Smooth muscle cell of the brain vasculature (primary cell): ENCODE results near the gene CHIA.

Experiments used
- DNase-seq: peaks from one replicate; pipeline ENCODE4 v3.0.0-alpha.2; 2012; ENCODE audit warnings: low read depth, low spot score

The CHIA gene

DNA sequence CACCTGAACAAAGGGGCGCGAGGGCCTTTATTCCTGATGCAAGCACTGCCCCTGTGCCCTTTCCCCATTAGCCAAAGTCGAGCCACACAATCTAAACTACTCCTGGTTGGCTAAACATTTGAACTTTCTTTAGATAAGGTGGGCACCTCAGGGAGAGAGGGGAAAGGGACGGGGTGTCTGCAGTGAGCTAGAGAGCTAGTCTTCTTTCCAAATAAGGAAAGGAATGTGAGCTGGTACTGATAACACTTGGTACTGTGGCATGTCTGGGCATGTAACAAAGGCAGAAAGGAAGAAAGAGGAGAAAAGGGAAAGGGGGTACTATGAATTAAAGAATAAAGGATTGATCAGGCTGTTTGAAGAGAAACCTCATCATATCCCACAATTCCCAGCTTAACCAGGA is 74.0 kb downstream of the CHIA start:
- DNase-seq: no peak

DNA sequence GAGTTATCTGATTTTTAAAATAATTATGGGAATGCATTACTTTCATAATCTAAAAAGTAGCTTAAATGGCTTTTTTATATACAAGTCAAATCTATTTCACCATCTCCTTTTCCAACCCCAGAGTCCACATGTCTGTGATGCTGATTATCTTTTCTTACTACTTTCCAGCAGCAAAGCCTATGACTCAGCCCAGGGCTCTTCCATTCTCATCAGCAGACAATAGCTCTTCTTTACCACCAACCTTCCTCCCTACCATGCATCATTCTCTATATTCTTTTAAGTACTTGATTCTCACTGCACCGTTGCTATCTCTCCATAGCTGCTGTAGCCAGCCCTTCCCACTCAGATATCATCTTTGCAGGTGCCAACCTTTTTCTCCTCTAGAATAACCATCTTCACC is 75.6 kb downstream of the CHIA start:
- no peak for DNase-seq

DNA sequence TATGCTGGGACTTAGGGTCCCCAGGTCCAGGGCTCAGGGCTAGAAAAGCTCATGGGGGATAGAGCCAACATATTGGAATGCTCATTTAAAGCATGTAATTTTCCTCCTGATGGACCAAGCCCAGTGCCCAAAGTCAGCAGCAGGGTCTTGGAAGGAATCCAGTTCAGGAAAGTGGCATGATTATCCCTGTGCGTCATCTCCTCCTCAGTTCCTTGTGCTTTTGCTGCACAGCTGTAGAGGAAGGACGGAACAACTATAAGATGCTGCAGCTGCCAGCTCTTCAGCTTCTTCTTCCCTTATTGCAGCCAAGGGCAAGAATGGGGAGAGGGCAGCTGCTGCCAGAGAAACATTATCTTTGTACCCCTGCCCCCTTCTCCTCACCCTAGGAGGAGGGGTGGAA is 78.5 kb downstream of the CHIA start:
- DNase-seq: no peak

DNA sequence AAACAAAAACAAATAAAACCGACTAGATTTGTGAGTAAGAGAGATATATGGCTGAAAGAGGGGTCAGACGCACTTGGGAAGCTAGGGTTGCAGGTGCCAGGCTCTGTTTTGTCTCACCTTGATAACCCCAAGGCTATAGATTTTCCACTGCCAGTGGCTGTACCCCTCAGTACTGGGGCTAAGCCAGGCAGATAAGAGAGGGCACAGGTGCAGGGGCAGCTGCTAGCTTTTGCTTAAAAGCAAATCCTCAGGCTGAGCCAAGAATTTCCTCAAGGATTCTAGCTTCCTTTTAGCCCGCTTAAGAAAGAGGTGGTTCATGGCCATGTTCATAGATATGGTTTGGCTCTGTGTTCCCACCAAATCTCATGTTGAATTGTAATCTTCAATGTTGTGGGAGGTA is 79.0 kb downstream of the CHIA start:
- no peak for DNase-seq
